IMR-90 (cell line): ENCODE measurements around the gene EGLN3. TPM values are rescaled to one million over a fixed set of nuclear protein-coding genes. Genes with fewer than 3 reads are reported as not detected.

Experiments
- ATAC-seq: fragments of 200-7000 bp; cut with Tn5 transposase; 2 replicates; pipeline ENCODE4 v1.9.1; 2020; ENCODE audit warnings: low read depth, mild to moderate bottlenecking, moderate library complexity
- BruUV-seq: library from RNA; stranded (reverse); fragments of 400-500 nt; replicated peaks from 2 replicates; lab custom pipeline; 2021; lab: Mats Ljungman, UMichigan
- CTCF ChIA-PET: fragments of 300-600 bp; formaldehyde crosslinking; extraction: SDS; loops from one replicate; lab custom pipeline; 2021; ENCODE audit warnings: antibody characterized with exemption; lab: Yijun Ruan, JAX
- POLR2A ChIA-PET: fragments of 300-600 bp; sonication (Branson Sonifier 250); formaldehyde crosslinking; loops from one replicate; lab custom pipeline; 2022; ENCODE audit warnings: antibody characterized with exemption; ENCODE audit not compliant: unreplicated experiment; lab: Charles Lee
- DNase-seq: peaks from one replicate; pipeline ENCODE4 v3.0.0; 2013
- H2AFZ ChIP-seq: replicated peaks from 2 replicates; pipeline ENCODE3; 2013; ENCODE audit warnings: low read length, mild to moderate bottlenecking; ENCODE audit not compliant: poor library complexity
- H2AK5ac ChIP-seq: 2 replicates; pipeline ENCODE4 v1.6.1; 2013; ENCODE audit warnings: low read depth, low read length, inconsistent platforms
- H2AK9ac ChIP-seq: replicated peaks from 2 replicates; pipeline ENCODE3; 2013; ENCODE audit warnings: mild to moderate bottlenecking, low read depth, low read length, moderate library complexity; ENCODE audit not compliant: poor library complexity
- H2BK120ac ChIP-seq: 2 replicates; pipeline ENCODE4 v1.6.1; 2013; ENCODE audit warnings: low read depth, low read length, inconsistent platforms
- H2BK15ac ChIP-seq: 3 replicates; pipeline ENCODE4 v1.6.1; 2013; ENCODE audit warnings: low read depth, low read length, inconsistent platforms
- H2BK20ac ChIP-seq: 2 replicates; pipeline ENCODE4 v1.6.1; 2013; ENCODE audit warnings: low read depth, mild to moderate bottlenecking, inconsistent platforms, low read length, moderate library complexity
- H2BK5ac ChIP-seq: 2 replicates; pipeline ENCODE4 v1.6.1; 2013; ENCODE audit warnings: mild to moderate bottlenecking, low read depth, low read length, inconsistent platforms; ENCODE audit not compliant: poor library complexity, severe bottlenecking
- H3K14ac ChIP-seq: replicated peaks from 2 replicates; pipeline ENCODE4 v1.6.1; 2013; ENCODE audit warnings: low read depth, low read length, inconsistent platforms
- H3K18ac ChIP-seq: 2 replicates; pipeline ENCODE4 v1.6.1; 2013; ENCODE audit warnings: low read depth, low read length, control low read depth
- H3K23ac ChIP-seq: 2 replicates; pipeline ENCODE4 v1.6.1; 2013; ENCODE audit warnings: low read depth, low read length, inconsistent platforms
- H3K27ac ChIP-seq: 2 replicates; pipeline ENCODE4 v1.5.1; 2013; ENCODE audit warnings: mild to moderate bottlenecking, control low read depth, low read length; ENCODE audit not compliant: insufficient read depth
- H3K27me3 ChIP-seq: 2 replicates; pipeline ENCODE4 v1.6.1; 2013; ENCODE audit warnings: low read length; ENCODE audit not compliant: control insufficient read depth, insufficient read depth
- H3K36me3 ChIP-seq: 2 replicates; pipeline ENCODE4 v1.6.1; 2013; ENCODE audit warnings: low read length, mixed read lengths; ENCODE audit not compliant: control insufficient read depth, insufficient read depth
- H3K4ac ChIP-seq: 2 replicates; pipeline ENCODE4 v1.6.1; 2013; ENCODE audit warnings: low read depth, low read length, inconsistent platforms
- H3K4me1 ChIP-seq: 2 replicates; pipeline ENCODE4 v1.6.1; 2013; ENCODE audit warnings: low read length, mixed read lengths; ENCODE audit not compliant: control insufficient read depth, insufficient read depth
- H3K4me2 ChIP-seq: 2 replicates; pipeline ENCODE4 v1.6.1; 2013; ENCODE audit warnings: low read depth, mild to moderate bottlenecking, control low read depth, low read length, moderate library complexity
- H3K4me3 ChIP-seq: 2 replicates; pipeline ENCODE4 v1.5.1; 2013; ENCODE audit warnings: low read depth, mild to moderate bottlenecking, control low read depth, low read length, moderate library complexity; ENCODE audit not compliant: insufficient read depth
- H3K56ac ChIP-seq: 2 replicates; pipeline ENCODE4 v1.6.1; 2013; ENCODE audit warnings: low read length, inconsistent platforms; ENCODE audit not compliant: insufficient read depth; ENCODE audit errors: extremely low read depth
- H3K79me1 ChIP-seq, 2 experiments: 2 replicates each; pipeline ENCODE4 v1.6.1; 2013; ENCODE audit warnings: low read length in 2 of 2, inconsistent platforms in 1 of 2, low read depth in 1 of 2
- H3K9ac ChIP-seq: 2 replicates; pipeline ENCODE4 v1.6.1; 2013; ENCODE audit warnings: low read depth, low read length, control low read depth
- H3K9me1 ChIP-seq: 2 replicates; pipeline ENCODE4 v1.6.1; 2013; ENCODE audit warnings: low read length, inconsistent platforms; ENCODE audit not compliant: insufficient read depth
- H3K9me3 ChIP-seq: 2 replicates; pipeline ENCODE4 v1.6.1; 2013; ENCODE audit warnings: low read length; ENCODE audit not compliant: control insufficient read depth, insufficient read depth
- H4K20me1 ChIP-seq: 2 replicates; pipeline ENCODE4 v1.6.1; 2013; ENCODE audit warnings: low read length, inconsistent platforms; ENCODE audit not compliant: insufficient read depth
- H4K5ac ChIP-seq: 2 replicates; pipeline ENCODE4 v1.6.1; 2013; ENCODE audit warnings: mild to moderate bottlenecking, low read depth, low read length, control low read depth
- H4K8ac ChIP-seq, 2 experiments: 2 replicates each; pipeline ENCODE4 v1.6.1; 2013; ENCODE audit warnings: low read depth in 2 of 2, low read length in 2 of 2, control low read depth in 1 of 2, inconsistent platforms in 1 of 2
- H4K91ac ChIP-seq: 2 replicates; pipeline ENCODE4 v1.6.1; 2013; ENCODE audit warnings: low read depth, low read length, inconsistent platforms; ENCODE audit not compliant: insufficient read depth
- BHLHE40 ChIP-seq: fragments of 150-350 bp; IDR thresholded peaks from 2 replicates; pipeline ENCODE4 v1.6.1; 2016; ENCODE audit warnings: mild to moderate bottlenecking, low read depth, low read length
- CEBPB ChIP-seq: IDR thresholded peaks from 2 replicates; pipeline ENCODE4 v1.6.1; 2012; ENCODE audit warnings: low read depth, low read length, improper control_type of control experiment
- CHD1 ChIP-seq: IDR thresholded peaks from 2 replicates; pipeline ENCODE4 v1.6.1; 2012; ENCODE audit warnings: low read depth, low read length, improper control_type of control experiment
- FOS ChIP-seq: fragments of 150-350 bp; IDR thresholded peaks from 2 replicates; pipeline ENCODE4 v1.6.1; 2016; ENCODE audit warnings: low read depth, low read length
- MAFK ChIP-seq: IDR thresholded peaks from 2 replicates; pipeline ENCODE4 v1.6.1; 2012; ENCODE audit warnings: low read depth, low read length, improper control_type of control experiment
- MAZ ChIP-seq: IDR thresholded peaks from 2 replicates; pipeline ENCODE4 v1.6.1; 2012; ENCODE audit warnings: low read depth, mild to moderate bottlenecking, low read length, improper control_type of control experiment, moderate library complexity, borderline replicate concordance
- MXI1 ChIP-seq: IDR thresholded peaks from 2 replicates; pipeline ENCODE4 v1.6.1; 2012; ENCODE audit warnings: low read depth, mild to moderate bottlenecking, low read length, moderate library complexity, borderline replicate concordance
- NFE2L2 ChIP-seq: fragments of 150-350 bp; IDR thresholded peaks from 2 replicates; pipeline ENCODE4 v1.6.1; 2016; ENCODE audit warnings: low read depth, mild to moderate bottlenecking, low read length
- POLR2A ChIP-seq: IDR thresholded peaks from 2 replicates; pipeline ENCODE4 v1.6.1; 2012; ENCODE audit warnings: mild to moderate bottlenecking, low read depth, low read length
- RAD21 ChIP-seq: IDR thresholded peaks from 2 replicates; pipeline ENCODE4 v1.6.1; 2012; ENCODE audit warnings: low read length, improper control_type of control experiment
- RCOR1 ChIP-seq: IDR thresholded peaks from 2 replicates; pipeline ENCODE4 v1.6.1; 2012; ENCODE audit warnings: mild to moderate bottlenecking, low read length, improper control_type of control experiment; ENCODE audit not compliant: insufficient replicate concordance
- RFX5 ChIP-seq: IDR thresholded peaks from 2 replicates; pipeline ENCODE4 v1.8.0; 2012; ENCODE audit warnings: low read depth, mild to moderate bottlenecking, low read length, moderate library complexity
- SMC3 ChIP-seq: fragments of 150-350 bp; IDR thresholded peaks from 2 replicates; pipeline ENCODE4 v1.6.1; 2016; ENCODE audit warnings: low read depth, mild to moderate bottlenecking, antibody characterized with exemption, low read length, moderate library complexity
- WGBS, 2 experiments: methylation state at CpG; one replicate each; pipeline versions ENCODE4 v1.1.5 to v1.1.7; 2013; ENCODE audit warnings: missing lambda C conversion rate in 2 of 2; ENCODE audit not compliant: insufficient read length in 1 of 2; ENCODE audit errors: extremely low coverage in 2 of 2; 5-methylcytosine and 5-hydroxymethylcytosine counted together
- dilution Hi-C: fragments of 300-500 bp; cut with HindIII; formaldehyde crosslinking; loops from one replicate; pipeline ENCODE4 v1.14.3; 2018; ENCODE audit warnings: low sequenced_read_pairs; ENCODE audit not compliant: unreplicated experiment
- in situ Hi-C: fragments of 300-500 bp; cut with MboI; formaldehyde crosslinking; loops from 3 replicates; pipeline ENCODE4 v1.14.3; 2019; ENCODE audit warnings: low sequenced_read_pairs, inconsistent platforms, mixed read lengths
- intact Hi-C: fragments of 100-400 bp; cut with micrococcal nuclease; formaldehyde crosslinking; loops from 2 replicates; pipeline ENCODE4 v1.10.0; 2022
- polyA plus RNA-seq, 3 experiments: library from polyadenylated mRNA; depleted of rRNA; stranded (reverse); fragments of >200 nt; gene quantifications; 2 replicates each; pipeline ENCODE4 v1.2.3, GENCODE V29; 2012; ENCODE audit warnings: low replicate concordance in 1 of 3
- total RNA-seq: library from RNA; depleted of rRNA; stranded (reverse); fragments of >200 nt; gene quantifications from 2 replicates; pipeline ENCODE4 v1.2.3, GENCODE V29; 2012
- TF ChIP-seq, protein P1 (sequence below): fragments of 150-350 bp; IDR thresholded peaks from 2 replicates; pipeline ENCODE4 v1.6.1; 2017; ENCODE audit warnings: mild to moderate bottlenecking, antibody characterized with exemption, low read length, low read depth
- TF ChIP-seq, protein P2 (sequence below): fragments of 150-350 bp; IDR thresholded peaks from 2 replicates; pipeline ENCODE4 v1.6.1; 2016; ENCODE audit warnings: low read depth, mild to moderate bottlenecking, low read length, moderate library complexity, borderline replicate concordance

EGLN3 gene
- total and polyA plus RNA-seq, 2 of the 4 experiments (the other 2 are of a cell fraction), result under 0.01 to 0.03 TPM

DNA sequence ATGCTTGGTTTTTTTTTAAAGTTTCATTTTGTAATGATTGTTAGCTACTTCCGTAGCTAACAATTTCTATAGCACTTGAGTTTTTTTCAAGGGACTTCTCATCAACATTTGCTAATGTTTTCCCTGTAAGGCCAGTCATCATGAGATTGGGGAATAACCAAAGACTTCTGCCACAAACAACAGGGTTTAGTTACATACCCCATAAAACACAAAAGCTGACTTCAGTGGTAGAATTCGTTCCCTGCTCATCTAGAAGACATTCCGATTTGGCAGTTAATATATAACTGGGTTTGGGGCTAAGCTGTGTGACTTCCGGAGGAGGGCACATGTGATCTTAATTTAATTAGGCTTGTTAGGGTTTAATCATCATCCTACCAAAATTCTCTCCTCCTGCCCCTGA, 22.9 kb downstream of the EGLN3 start:
- Histone ChIP-seq H2AK5ac (no peak overlapping the region), H3K4me3 (no peak overlapping the region), H3K56ac (no peak overlapping the region), H2BK15ac (no peak overlapping the region), H2BK120ac (no peak overlapping the region), H3K9me3 (no peaks in the 10 kb centered on the region), H3K79me1 (no peaks in the 10 kb centered on the region), H4K8ac (no peak overlapping the region), H3K36me3 (no peaks in the 10 kb centered on the region), H4K91ac (no peak overlapping the region), H3K18ac (no peak overlapping the region), H3K14ac (no peak overlapping the region), H3K9ac (no peak overlapping the region), H2BK5ac (no peak overlapping the region), H2AFZ (no peak overlapping the region), H3K27me3 (no peaks in the 10 kb centered on the region), H4K20me1 (no peaks in the 10 kb centered on the region), H3K23ac (no peak overlapping the region), H2BK20ac (no peak overlapping the region), H3K4ac (no peak overlapping the region), H3K4me2 (no peak overlapping the region), H3K9me1 (no peaks in the 10 kb centered on the region), H2AK9ac (no peak overlapping the region), H4K5ac (no peak overlapping the region), H3K27ac (no peak overlapping the region), H3K4me1 (no peaks in the 10 kb centered on the region)
- intact Hi-C loops (no loop called here), dilution Hi-C loops (no loop called here), in situ Hi-C loops (no loop called here)
- WGBS, 2 experiments, result no CpG with 5 or more reads among the region's 4 CpGs
- ChIA-PET CTCF (no interaction called here), POLR2A (no interaction called here)
- ATAC-seq, result no peak
- no peak for DNase-seq
- TF ChIP-seq CEBPB, result no peak
- no peak for TF ChIP-seq RAD21
- no peak for TF ChIP-seq POLR2A
- no peak for TF ChIP-seq NFE2L2
- TF ChIP-seq BHLHE40, result no peak
- TF ChIP-seq MAZ, result no peak
- TF ChIP-seq, protein P1, sequence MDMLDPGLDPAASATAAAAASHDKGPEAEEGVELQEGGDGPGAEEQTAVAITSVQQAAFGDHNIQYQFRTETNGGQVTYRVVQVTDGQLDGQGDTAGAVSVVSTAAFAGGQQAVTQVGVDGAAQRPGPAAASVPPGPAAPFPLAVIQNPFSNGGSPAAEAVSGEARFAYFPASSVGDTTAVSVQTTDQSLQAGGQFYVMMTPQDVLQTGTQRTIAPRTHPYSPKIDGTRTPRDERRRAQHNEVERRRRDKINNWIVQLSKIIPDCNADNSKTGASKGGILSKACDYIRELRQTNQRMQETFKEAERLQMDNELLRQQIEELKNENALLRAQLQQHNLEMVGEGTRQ, result no peak
- TF ChIP-seq, protein P2, sequence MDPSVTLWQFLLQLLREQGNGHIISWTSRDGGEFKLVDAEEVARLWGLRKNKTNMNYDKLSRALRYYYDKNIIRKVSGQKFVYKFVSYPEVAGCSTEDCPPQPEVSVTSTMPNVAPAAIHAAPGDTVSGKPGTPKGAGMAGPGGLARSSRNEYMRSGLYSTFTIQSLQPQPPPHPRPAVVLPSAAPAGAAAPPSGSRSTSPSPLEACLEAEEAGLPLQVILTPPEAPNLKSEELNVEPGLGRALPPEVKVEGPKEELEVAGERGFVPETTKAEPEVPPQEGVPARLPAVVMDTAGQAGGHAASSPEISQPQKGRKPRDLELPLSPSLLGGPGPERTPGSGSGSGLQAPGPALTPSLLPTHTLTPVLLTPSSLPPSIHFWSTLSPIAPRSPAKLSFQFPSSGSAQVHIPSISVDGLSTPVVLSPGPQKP, result no peak
- no peak for TF ChIP-seq SMC3
- TF ChIP-seq FOS, result no peak
- no peak for TF ChIP-seq MXI1
- no peak for TF ChIP-seq CHD1
- no peak for TF ChIP-seq RCOR1
- no peak for TF ChIP-seq RFX5
- TF ChIP-seq MAFK, result no peak
- BruUV-seq, result no TSS peak
